Lower lobe of right lung (tissue), 2 donors: ENCODE measurements around the gene OR4M2. TPM values are rescaled to one million over a fixed set of nuclear protein-coding genes. Genes with fewer than 3 reads are reported as not detected.
"Not testable (repeated sequence)": the region's sequence is repeated elsewhere in the genome, so short reads cannot be mapped to it uniquely, and the experiment has no call there.

ENCODE experiments used
- ATAC-seq, 2 donors: fragments of 200-7000 bp; cut with Tn5 transposase; one replicate each; pipeline ENCODE4 v1.9.1; 2020 to 2022; ENCODE audit warnings: mild to moderate bottlenecking in 2 of 2, moderate library complexity in 2 of 2
- DNase-seq: peaks from one replicate; pipeline ENCODE4 v3.0.0-alpha.2; 2020
- H3K27ac ChIP-seq: fragments of 200-600 bp; one replicate; pipeline ENCODE4 v1.8.0; 2022
- H3K27me3 ChIP-seq: fragments of 200-600 bp; one replicate; pipeline ENCODE4 v1.8.0; 2022; ENCODE audit warnings: low read depth
- H3K36me3 ChIP-seq: fragments of 200-600 bp; one replicate; pipeline ENCODE4 v1.8.0; 2022; ENCODE audit warnings: mild to moderate bottlenecking
- H3K4me1 ChIP-seq: fragments of 200-600 bp; one replicate; pipeline ENCODE4 v1.8.0; 2022
- H3K4me3 ChIP-seq: fragments of 200-600 bp; one replicate; pipeline ENCODE4 v1.8.0; 2022; ENCODE audit warnings: mild to moderate bottlenecking
- H3K9me3 ChIP-seq: fragments of 200-600 bp; one replicate; pipeline ENCODE4 v1.8.0; 2022
- intact Hi-C: fragments of 100-400 bp; cut with DNase I; formaldehyde crosslinking; loops from one replicate; pipeline ENCODE4 v1.11.0; 2022
- long read RNA-seq: library from polyadenylated mRNA; unstranded; transcript quantifications from one replicate; pipeline ENCODE4 v2.0.0, GENCODE V29; 2021
- total RNA-seq: library from RNA; stranded (reverse); fragmentation: NEBNext Ultra II Directional; extraction: Animal tissue kit (Norgen Biotek cat#: 25700); gene quantifications from one replicate; pipeline ENCODE4 v1.2.1, GENCODE V29; 2021
- donor health status: DM: no; HTN: yes; CAD: no; lungs with severe emphysema.

OR4M2 gene
- not detected for total RNA-seq
- long read RNA-seq = 0 reads

GRCh38 chr15:22080227-22080626 is at the start of gene OR4M2:
Gene OR4M2 (plus strand): TSS chr15:22080527. CDS start chr15:22080625, 98 bp downstream.
- H3K9me3 ChIP-seq, H3K4me3 ChIP-seq, DNase-seq, intact Hi-C loops, H3K4me1 ChIP-seq, H3K27ac ChIP-seq, H3K27me3 ChIP-seq, ATAC-seq, H3K36me3 ChIP-seq: not testable (repeated sequence)

GRCh38 chr15:22069267-22069666 is 11.1 kb upstream of the OR4M2 start:
- ATAC-seq, H3K27me3 ChIP-seq, H3K4me1 ChIP-seq, H3K9me3 ChIP-seq, H3K4me3 ChIP-seq, H3K36me3 ChIP-seq, H3K27ac ChIP-seq, intact Hi-C loops, DNase-seq: not testable (repeated sequence)

GRCh38 chr15:22081386-22081785 is 1.1 kb downstream of the OR4M2 start:
- ATAC-seq, H3K4me3 ChIP-seq, H3K4me1 ChIP-seq, DNase-seq, H3K36me3 ChIP-seq, H3K9me3 ChIP-seq, H3K27me3 ChIP-seq, H3K27ac ChIP-seq, intact Hi-C loops: not testable (repeated sequence)

GRCh38 chr15:22098616-22099253 is 18.4 kb downstream of the OR4M2 start:
- DNase-seq, H3K4me3 ChIP-seq, H3K36me3 ChIP-seq, ATAC-seq, H3K27ac ChIP-seq, H3K4me1 ChIP-seq, H3K27me3 ChIP-seq, H3K9me3 ChIP-seq, intact Hi-C loops: not testable (repeated sequence)

GRCh38 chr15:22099289-22099891 is 19.1 kb downstream of the OR4M2 start:
- H3K27me3 ChIP-seq, H3K4me1 ChIP-seq, H3K9me3 ChIP-seq, intact Hi-C loops, H3K36me3 ChIP-seq, DNase-seq, H3K27ac ChIP-seq, H3K4me3 ChIP-seq, ATAC-seq: not testable (repeated sequence)

- H3K9me3 ChIP-seq, intact Hi-C loops, H3K27ac ChIP-seq, ATAC-seq, H3K4me3 ChIP-seq, H3K27me3 ChIP-seq, DNase-seq, H3K4me1 ChIP-seq, H3K36me3 ChIP-seq: not testable (repeated sequence)
Observed at GRCh38 chr15:22122033-22122432, 41.7 kb downstream of the OR4M2 start.

Other genes with a start within 250 kb of the OR4M2 start
- gene POTEB, start 202.8 kb upstream of the OR4M2 start, total RNA-seq = not detected